Astrocyte (in vitro differentiated cells and primary cell): ENCODE results near the gene AP3S1. TPM values are rescaled to one million over a fixed set of nuclear protein-coding genes. Genes with fewer than 3 reads are reported as not detected.

Experiments
- DNase-seq: peaks from one replicate; pipeline ENCODE4 v3.0.0-alpha.2; 2010; ENCODE audit warnings: low read depth
- FAIRE-seq: peaks from 2 replicates; lab custom pipeline; 2011; peaks lifted over from hg19 to GRCh38; lab: Jason Lieb, UNC
- H2AFZ ChIP-seq: 2 replicates; pipeline ENCODE4 v1.6.0; 2012; ENCODE audit warnings: low read depth, low read length, inconsistent platforms
- H3K27ac ChIP-seq: 2 replicates; pipeline ENCODE4 v1.5.1; 2011; ENCODE audit warnings: low read depth, low read length, inconsistent platforms
- H3K27me3 ChIP-seq: 2 replicates; pipeline ENCODE4 v1.6.0; 2011; ENCODE audit warnings: low read length, inconsistent platforms; ENCODE audit not compliant: insufficient read depth
- H3K36me3 ChIP-seq: 2 replicates; pipeline ENCODE4 v1.5.1; 2011; ENCODE audit warnings: low read length, inconsistent platforms; ENCODE audit not compliant: insufficient read depth
- H3K4me1 ChIP-seq: 2 replicates; pipeline ENCODE4 v1.5.1; 2011; ENCODE audit warnings: low read length, inconsistent platforms; ENCODE audit not compliant: insufficient read depth
- H3K4me2 ChIP-seq: 2 replicates; pipeline ENCODE4 v1.6.0; 2012; ENCODE audit warnings: low read length, inconsistent platforms
- H3K4me3 ChIP-seq: 2 replicates; pipeline ENCODE4 v1.5.1; 2011; ENCODE audit warnings: low read depth, mild to moderate bottlenecking, low read length, inconsistent platforms; ENCODE audit not compliant: insufficient read depth
- H3K79me2 ChIP-seq: 2 replicates; pipeline ENCODE4 v1.6.0; 2012; ENCODE audit warnings: mild to moderate bottlenecking, low read length, inconsistent platforms; ENCODE audit not compliant: insufficient read depth
- H3K9ac ChIP-seq: 2 replicates; pipeline ENCODE4 v1.6.0; 2012; ENCODE audit warnings: mild to moderate bottlenecking, low read length, inconsistent platforms
- H3K9me3 ChIP-seq: 2 replicates; pipeline ENCODE4 v1.5.1; 2012; ENCODE audit warnings: low read depth, mild to moderate bottlenecking, low read length, inconsistent platforms; ENCODE audit not compliant: insufficient read depth
- H4K20me1 ChIP-seq: 2 replicates; pipeline ENCODE4 v1.6.0; 2012; ENCODE audit warnings: low read length, inconsistent platforms; ENCODE audit not compliant: insufficient read depth
- H3K27ac Mint-ChIP-seq: one replicate; pipeline ENCODE4 v1.8.0; 2021; ENCODE audit warnings: mild to moderate bottlenecking, mixed read lengths; ENCODE audit not compliant: unreplicated experiment
- H3K27me3 Mint-ChIP-seq: one replicate; pipeline ENCODE4 v1.8.0; 2021; ENCODE audit warnings: low read depth, mixed read lengths; ENCODE audit not compliant: unreplicated experiment
- H3K36me3 Mint-ChIP-seq: one replicate; pipeline ENCODE4 v1.8.0; 2021; ENCODE audit warnings: low read depth, mixed read lengths; ENCODE audit not compliant: unreplicated experiment
- H3K4me1 Mint-ChIP-seq: one replicate; pipeline ENCODE4 v1.8.0; 2021; ENCODE audit warnings: low read depth, mixed read lengths; ENCODE audit not compliant: unreplicated experiment
- H3K4me3 Mint-ChIP-seq: one replicate; pipeline ENCODE4 v1.8.0; 2021; ENCODE audit warnings: mild to moderate bottlenecking, moderate library complexity, mixed read lengths; ENCODE audit not compliant: unreplicated experiment
- H3K9me3 Mint-ChIP-seq: one replicate; pipeline ENCODE4 v1.8.0; 2021; ENCODE audit warnings: mild to moderate bottlenecking, mixed read lengths; ENCODE audit not compliant: unreplicated experiment
- EZH2 ChIP-seq: IDR thresholded peaks from 2 replicates; pipeline ENCODE4 v1.6.1; 2012; ENCODE audit warnings: mild to moderate bottlenecking, low read length, inconsistent platforms; ENCODE audit not compliant: insufficient read depth
- total RNA-seq: library from RNA; stranded (reverse); gene quantifications from 2 replicates; pipeline ENCODE4 v1.2.1, GENCODE V29; 2021
- TF ChIP-seq, protein P1 (sequence below): IDR thresholded peaks from 2 replicates; pipeline ENCODE4 v1.5.1; 2011; ENCODE audit warnings: low read depth, mild to moderate bottlenecking, inconsistent platforms, low read length, moderate library complexity; ENCODE audit not compliant: insufficient read depth

Gene AP3S1
- total RNA-seq, 1 donor from 2014 or later, result 108 TPM

DNA sequence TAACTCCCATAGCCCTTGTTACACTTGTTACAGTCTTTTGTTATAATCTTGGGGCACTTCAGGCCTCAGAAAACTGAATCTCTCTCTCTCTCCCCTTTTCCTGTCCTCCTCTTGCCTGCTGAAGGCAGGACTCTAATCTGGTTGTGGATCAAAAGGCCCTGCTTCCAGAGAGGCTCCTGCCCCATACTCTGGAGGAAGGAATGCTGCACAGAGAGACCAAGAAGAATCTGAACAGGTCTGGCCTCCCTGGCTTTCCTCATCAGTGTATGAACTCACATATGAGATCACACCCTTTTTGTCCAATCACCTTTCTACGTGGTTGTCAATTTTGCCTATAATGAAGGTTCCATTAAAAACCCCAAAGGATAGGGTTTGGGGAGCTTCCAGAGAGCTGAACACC lies 94.3 kb downstream of the AP3S1 start:
- H3K4me1 ChIP-seq, result peaks cover 2% of the 10 kb centered on the region
- Mint-ChIP-seq H3K4me3 (no peak overlapping the region), H3K27ac (no peak overlapping the region), H3K9me3 (no peaks in the 10 kb centered on the region), H3K36me3 (no peaks in the 10 kb centered on the region), H3K4me1 (peaks cover 3% of the 10 kb centered on the region), H3K27me3 (no peaks in the 10 kb centered on the region)
- TF ChIP-seq, protein P1, sequence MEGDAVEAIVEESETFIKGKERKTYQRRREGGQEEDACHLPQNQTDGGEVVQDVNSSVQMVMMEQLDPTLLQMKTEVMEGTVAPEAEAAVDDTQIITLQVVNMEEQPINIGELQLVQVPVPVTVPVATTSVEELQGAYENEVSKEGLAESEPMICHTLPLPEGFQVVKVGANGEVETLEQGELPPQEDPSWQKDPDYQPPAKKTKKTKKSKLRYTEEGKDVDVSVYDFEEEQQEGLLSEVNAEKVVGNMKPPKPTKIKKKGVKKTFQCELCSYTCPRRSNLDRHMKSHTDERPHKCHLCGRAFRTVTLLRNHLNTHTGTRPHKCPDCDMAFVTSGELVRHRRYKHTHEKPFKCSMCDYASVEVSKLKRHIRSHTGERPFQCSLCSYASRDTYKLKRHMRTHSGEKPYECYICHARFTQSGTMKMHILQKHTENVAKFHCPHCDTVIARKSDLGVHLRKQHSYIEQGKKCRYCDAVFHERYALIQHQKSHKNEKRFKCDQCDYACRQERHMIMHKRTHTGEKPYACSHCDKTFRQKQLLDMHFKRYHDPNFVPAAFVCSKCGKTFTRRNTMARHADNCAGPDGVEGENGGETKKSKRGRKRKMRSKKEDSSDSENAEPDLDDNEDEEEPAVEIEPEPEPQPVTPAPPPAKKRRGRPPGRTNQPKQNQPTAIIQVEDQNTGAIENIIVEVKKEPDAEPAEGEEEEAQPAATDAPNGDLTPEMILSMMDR, result no peak
- TF ChIP-seq EZH2, result no peak
- no peaks in the 10 kb centered on the region for H3K79me2 ChIP-seq
- no peak overlapping the region for H2AFZ ChIP-seq
- no peak overlapping the region for H3K4me3 ChIP-seq
- no peak overlapping the region for H3K9ac ChIP-seq
- H3K27ac ChIP-seq, result no peak overlapping the region
- no peak overlapping the region for H3K4me2 ChIP-seq
- no peaks in the 10 kb centered on the region for H3K27me3 ChIP-seq
- no peaks in the 10 kb centered on the region for H3K36me3 ChIP-seq
- no peak for DNase-seq
- H4K20me1 ChIP-seq, result no peaks in the 10 kb centered on the region
- no peaks in the 10 kb centered on the region for H3K9me3 ChIP-seq
- FAIRE-seq, result no peak

DNA sequence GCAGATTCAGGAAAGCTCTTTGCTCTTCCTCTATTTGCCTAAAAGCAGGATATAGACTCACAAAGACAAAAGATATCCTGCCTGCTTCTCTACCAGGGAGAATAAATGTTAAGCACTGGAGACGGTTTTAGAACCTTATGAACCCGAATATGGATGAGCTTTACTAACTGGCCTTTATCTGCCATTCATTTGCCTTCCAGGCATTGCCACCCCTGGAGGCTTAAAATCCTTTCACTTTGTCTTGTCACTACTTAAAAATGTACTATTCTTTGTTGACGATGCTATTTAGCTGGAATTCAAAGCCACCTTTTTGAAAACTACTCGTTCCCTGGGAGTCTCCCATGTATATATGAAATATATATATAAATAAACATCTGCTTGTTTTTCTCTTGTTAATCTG lies 97.3 kb downstream of the AP3S1 start:
- peaks cover 8% of the 10 kb centered on the region for H3K9me3 Mint-ChIP-seq
- Histone ChIP-seq H3K9me3 (no peaks in the 10 kb centered on the region), H3K4me3 (no peak overlapping the region), H3K36me3 (no peaks in the 10 kb centered on the region), H2AFZ (no peak overlapping the region), H3K4me1 (no peaks in the 10 kb centered on the region), H3K27ac (no peak overlapping the region), H3K9ac (no peak overlapping the region), H3K4me2 (no peak overlapping the region), H3K79me2 (no peaks in the 10 kb centered on the region), H4K20me1 (no peaks in the 10 kb centered on the region), H3K27me3 (no peaks in the 10 kb centered on the region)
- no peak overlapping the region for H3K4me3 Mint-ChIP-seq
- H3K36me3 Mint-ChIP-seq, result no peaks in the 10 kb centered on the region
- FAIRE-seq (no peak), DNase-seq (no peak)
- H3K27me3 Mint-ChIP-seq, result no peaks in the 10 kb centered on the region
- H3K27ac Mint-ChIP-seq, result no peak overlapping the region
- no peak for TF ChIP-seq EZH2
- TF ChIP-seq, protein P1, result no peak
- peaks cover 8% of the 10 kb centered on the region for H3K4me1 Mint-ChIP-seq

DNA sequence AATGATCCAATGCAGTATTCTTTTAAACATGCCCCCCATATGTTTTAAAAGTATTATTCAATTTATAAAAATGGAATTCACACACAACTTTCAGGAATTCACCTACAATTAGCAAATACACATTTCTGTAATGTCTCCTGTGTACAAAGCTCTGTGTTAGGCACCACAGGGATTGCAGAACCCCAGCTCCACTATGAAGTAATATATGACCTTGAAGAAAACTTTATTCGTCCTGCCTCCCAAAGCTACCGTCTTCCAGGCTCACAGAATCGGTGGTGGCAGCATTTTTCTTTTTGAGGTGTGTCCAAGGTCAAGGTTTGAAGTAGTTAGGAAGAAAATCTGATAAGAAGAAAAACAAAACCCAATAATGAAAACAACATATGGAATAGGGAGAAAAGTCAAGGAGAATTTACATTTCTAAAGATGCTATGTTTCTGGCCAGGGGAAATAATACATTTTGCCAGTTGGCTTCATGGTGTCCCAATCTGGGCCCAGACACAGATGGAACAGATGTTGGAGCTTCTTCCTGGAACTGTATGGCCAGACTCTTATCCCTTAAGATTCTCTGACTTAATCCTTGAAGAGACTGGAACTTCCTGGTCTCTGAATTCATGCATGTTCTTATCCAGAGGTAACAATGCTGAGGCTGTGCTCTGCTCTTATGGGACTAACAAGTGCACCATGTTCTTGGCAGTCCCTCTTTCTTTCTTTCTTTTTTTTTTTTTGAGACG lies 98.5 kb downstream of the AP3S1 start:
- no peak overlapping the region for H3K4me2 ChIP-seq
- H3K36me3 ChIP-seq, result no peaks in the 10 kb centered on the region
- Mint-ChIP-seq H3K27ac (no peak overlapping the region), H3K9me3 (peaks cover 8% of the 10 kb centered on the region), H3K4me1 (peaks cover 8% of the 10 kb centered on the region), H3K27me3 (no peaks in the 10 kb centered on the region), H3K36me3 (no peaks in the 10 kb centered on the region), H3K4me3 (no peak overlapping the region)
- FAIRE-seq (no peak), DNase-seq (no peak)
- H4K20me1 ChIP-seq, result no peaks in the 10 kb centered on the region
- H3K9ac ChIP-seq, result no peak overlapping the region
- no peaks in the 10 kb centered on the region for H3K4me1 ChIP-seq
- TF ChIP-seq EZH2, result no peak
- TF ChIP-seq, protein P1, result no peak
- H3K27ac ChIP-seq, result no peak overlapping the region
- H3K9me3 ChIP-seq, result no peaks in the 10 kb centered on the region
- H3K27me3 ChIP-seq, result no peaks in the 10 kb centered on the region
- no peaks in the 10 kb centered on the region for H3K79me2 ChIP-seq
- no peak overlapping the region for H3K4me3 ChIP-seq
- no peak overlapping the region for H2AFZ ChIP-seq
